ENCODE data around the gene CDH23.
A peak's percentile ranks its signal among the peaks of the same experiment; 100 is the strongest.

Gene CDH23

DNA sequence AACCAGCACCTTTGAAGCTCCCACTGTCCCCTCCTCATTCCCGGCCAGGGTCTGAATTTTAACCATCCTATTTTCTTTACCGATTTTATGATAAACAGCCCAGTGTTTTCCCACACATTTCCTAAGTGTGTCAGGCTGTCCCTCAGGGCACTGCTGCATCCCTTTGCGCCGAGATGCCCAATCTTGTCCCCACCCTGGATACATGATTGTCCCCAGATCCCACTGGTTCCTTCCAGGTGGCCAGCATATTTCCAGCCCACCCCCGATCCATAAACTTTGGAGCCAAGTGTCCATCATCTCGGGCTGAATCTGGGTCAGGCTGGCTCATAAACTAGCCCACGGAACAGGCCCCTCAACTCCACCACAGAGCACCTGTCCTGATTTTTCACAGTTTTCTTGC lies 137.2 kb downstream of the CDH23 start:
- in situ Hi-C loops (cut with HindIII; ENCODE audit: low pct_ligation_motif_present, low pct_unique_long_range_greater_than_20kb, low sequenced_read_pairs): no loop called here
- no peak for DNase-seq

DNA sequence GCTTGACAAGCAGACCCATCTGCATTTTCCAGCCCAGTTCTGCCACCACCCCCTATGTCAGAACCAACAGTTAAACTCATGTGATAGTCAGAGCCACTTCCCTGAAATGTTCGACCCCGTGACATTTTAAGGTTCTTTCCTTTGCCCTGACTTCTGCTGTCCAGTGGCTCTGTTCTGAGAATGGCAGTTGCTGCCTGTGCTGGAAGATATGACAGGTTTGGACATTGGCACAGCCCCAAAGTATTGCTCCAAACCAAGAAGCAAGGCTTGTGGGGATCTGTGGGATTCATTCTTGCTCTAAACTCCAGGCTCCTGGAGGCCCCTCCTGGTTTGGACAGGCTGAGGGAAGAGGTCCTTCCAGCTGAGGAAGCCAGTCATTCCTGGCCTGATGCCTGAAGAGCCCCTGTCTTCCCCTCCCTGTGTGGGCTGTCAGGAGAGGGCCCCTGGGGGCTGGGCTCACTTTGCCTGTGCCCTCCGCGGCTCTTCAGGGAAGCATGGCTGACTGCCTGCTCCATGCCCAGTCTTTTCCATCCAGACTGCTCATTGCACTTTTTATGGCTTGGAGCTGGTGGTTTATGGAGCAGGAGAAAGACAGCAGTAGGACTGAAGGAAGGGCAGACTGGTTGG lies 138.0 kb downstream of the CDH23 start:
- DNase-seq: no peak
- in situ Hi-C loops (cut with HindIII; ENCODE audit: low pct_ligation_motif_present, low pct_unique_long_range_greater_than_20kb, low sequenced_read_pairs): no loop called here

DNA sequence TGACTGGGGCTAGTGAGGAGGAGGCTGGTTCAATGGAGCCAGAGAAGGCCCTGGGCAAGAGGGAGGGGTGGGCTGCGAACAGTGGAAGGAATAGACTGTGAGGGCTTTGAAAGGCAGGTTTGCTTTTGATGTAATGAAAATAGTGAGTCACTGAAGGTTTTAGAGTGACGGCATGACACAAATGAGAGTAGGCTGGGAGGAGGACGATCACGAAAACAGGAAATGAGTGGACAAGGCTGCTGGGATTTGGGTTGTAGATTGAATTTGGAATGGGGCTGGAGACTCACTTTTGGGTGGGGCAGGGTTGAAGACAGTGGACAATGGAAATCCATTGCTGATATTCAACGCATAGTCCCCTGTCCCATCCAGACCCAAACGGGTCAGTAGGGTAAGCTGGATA lies 139.6 kb downstream of the CDH23 start:
- DNase-seq: no peak
- in situ Hi-C loops (cut with HindIII; ENCODE audit: low pct_ligation_motif_present, low pct_unique_long_range_greater_than_20kb, low sequenced_read_pairs): no loop called here

DNA sequence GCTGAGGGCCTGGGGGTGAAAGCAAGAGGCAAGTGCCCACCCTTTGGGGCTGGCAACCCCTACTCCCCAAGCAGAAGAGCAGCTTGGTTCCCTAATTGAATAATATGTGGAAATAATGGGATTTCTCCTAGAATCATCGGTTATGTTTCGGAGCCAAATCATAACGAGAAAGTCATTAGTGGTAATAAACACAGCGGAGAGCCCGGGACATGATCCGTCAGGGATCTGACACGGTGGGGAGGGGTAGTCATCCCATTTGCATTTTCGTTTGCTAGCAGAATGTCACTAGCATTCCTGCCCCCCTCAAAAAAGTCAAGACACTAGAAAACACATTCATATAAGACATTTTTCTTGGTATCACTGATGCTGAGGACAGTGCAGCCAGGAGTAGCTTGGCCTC lies 140.4 kb downstream of the CDH23 start:
- in situ Hi-C loops (cut with HindIII; ENCODE audit: low pct_ligation_motif_present, low pct_unique_long_range_greater_than_20kb, low sequenced_read_pairs): no loop called here
- DNase-seq: no peak

DNA sequence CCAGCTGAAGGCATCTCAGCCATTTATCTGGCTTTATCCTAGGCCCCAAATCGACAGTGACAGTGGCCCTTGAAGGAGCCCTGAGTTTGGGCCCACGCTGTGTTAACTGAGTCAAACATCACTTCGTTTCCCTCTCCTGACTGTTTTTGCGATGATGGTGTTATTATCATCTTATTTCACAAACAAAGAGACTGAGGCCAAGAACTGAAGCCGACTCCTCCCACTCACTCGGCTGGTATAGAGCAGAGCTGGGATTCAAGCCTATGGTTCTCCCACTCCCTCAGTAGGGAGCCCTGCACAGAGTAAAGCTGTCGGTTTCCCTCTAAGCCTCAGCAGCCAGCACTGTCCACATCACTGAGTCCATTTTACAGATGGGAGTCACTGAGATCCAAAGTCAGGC lies 141.0 kb downstream of the CDH23 start:
- DNase-seq: no peak
- in situ Hi-C loops (cut with HindIII; ENCODE audit: low pct_ligation_motif_present, low pct_unique_long_range_greater_than_20kb, low sequenced_read_pairs): no loop called here

DNA sequence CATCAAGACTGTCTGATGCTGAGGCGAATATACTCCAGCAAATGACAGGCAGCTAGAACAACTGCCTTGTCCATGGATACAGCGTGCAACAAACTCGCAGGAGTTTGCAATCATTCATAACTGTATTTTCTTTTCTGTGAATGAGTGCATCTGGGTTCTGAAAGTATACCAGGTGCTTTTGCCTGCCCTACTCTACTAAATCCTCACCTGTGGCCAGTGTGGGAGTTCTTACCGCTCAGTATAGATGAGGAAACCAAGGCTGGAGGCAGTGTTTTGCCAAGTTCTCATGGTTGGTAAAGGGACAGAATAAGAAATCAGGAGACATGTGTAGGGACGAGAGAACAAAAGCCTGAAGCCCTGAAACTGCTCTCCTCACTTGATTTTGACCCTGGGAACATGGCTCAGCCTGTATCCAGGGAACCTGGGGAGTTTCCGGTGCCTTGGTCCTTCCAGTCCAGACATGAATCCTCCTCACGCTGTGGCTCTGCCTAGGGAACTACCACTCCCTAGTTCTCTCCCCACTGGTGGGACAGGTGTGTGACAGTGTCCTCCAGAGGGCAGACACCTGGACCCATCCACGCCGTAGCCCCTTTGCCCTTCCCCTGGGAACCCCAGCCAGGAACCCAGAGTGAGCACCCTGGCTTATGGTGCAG lies 142.0 kb downstream of the CDH23 start:
- in situ Hi-C loops (cut with HindIII; ENCODE audit: low pct_ligation_motif_present, low pct_unique_long_range_greater_than_20kb, low sequenced_read_pairs): no loop called here
- DNase-seq: no peak

DNA sequence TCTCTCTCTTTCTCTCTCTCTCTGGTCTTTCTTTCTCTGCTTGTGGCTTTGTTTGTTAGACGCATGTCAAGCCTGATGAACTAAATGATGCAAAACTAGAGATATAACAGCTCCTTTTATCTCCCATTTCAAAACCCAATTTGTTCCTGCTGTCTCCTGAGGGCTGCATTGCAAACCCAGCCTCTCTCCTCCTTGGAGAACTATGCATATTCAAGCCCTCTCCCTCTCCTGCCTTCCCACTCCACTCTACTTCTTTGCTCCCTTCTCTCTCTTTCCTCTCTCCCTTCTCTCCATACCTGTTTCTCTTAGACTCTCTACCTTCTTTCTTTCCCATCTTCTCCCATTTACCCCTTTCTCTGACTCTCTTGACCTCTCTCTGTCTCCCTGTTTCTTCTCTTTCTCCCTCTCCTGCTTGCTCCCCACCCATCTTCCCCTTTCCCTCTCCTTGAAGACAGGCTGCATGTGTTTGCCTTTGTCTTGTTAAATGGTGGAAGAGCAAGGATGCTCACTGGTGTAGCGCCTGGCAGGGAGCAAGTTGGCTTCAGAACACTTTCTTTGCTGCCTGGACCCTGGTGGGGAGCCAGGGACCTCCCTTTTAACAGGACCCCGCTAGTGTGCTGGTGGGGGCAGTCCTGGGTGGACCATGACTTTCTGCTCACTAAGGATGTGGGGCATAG lies 142.9 kb downstream of the CDH23 start:
- in situ Hi-C loops (cut with HindIII; ENCODE audit: low pct_ligation_motif_present, low pct_unique_long_range_greater_than_20kb, low sequenced_read_pairs): no loop called here
- no peak for DNase-seq

DNA sequence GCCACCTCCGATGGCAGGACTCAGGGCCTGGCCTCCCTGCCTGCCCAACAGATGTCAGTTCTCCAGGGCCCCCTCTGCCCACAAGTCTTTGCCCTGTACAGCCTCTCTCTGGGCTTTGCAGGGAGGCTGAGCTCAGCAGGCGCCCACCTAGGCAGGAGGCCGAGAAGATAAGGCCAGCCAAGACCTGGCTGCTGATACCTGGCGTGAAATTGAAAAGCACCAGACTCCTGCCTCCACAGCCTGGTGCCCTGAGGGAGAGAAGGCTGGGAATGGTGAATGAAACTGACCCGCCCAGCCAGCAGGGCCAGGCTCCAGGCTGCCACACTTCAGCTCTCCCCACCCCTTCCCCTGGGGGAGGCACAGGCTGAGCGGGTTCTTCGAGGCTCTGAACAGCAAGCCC lies 145.8 kb downstream of the CDH23 start:
- in situ Hi-C loops (cut with HindIII; ENCODE audit: low pct_ligation_motif_present, low pct_unique_long_range_greater_than_20kb, low sequenced_read_pairs): no loop called here

DNA sequence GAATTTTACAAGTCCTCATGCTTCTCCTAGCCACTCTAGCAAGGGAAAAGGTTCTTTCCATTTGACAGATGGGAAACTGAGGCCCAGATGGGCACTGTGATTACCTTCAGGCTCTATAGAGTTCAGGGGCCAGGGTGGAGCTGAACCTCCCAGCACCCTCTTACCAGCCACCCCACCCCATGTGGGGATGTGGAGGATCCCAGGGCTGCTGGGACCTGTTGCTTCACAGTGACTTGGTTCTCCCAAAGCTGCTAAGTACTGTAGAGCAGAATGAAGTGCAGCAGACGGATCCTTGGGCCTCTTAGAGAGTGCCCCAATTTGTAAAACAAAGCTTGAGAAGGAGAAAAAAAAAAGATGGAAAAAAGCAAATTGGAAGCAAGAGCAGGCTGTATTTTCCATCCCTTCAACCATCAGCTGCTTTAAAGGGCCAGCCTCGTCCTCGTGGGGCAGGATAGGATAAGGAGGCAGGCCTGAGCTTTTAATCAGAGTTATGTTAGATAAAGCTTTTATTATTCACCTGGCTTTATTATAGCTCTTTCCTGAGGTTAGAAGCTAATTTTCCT lies 147.0 kb downstream of the CDH23 start:
- DNase-seq: no peak
- in situ Hi-C loops (cut with HindIII; ENCODE audit: low pct_ligation_motif_present, low pct_unique_long_range_greater_than_20kb, low sequenced_read_pairs): no loop called here

More for the DNA sequence above, 145.8 kb downstream of the CDH23 start:
- DNase-seq: no peak

DNA sequence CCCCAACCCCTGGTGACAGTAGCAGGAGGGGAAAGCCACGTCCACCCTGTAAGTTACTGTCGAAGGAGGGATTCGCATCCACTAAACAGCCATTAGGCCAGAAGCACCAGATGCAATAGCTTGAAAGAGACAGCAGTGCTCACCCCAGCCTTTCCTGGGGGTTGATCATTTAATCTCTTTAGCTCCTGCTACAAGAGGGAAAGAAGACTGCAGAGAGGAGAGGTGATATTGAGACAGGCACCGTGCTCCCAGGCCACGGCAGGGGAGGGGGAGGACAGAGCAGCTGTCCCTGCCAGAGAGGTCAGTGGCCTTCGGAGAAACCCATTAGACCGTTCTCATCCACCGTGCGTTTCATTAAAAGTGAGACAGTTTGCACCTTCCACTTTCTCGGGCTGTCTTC lies 148.3 kb downstream of the CDH23 start:
- in situ Hi-C loops (cut with HindIII; ENCODE audit: low pct_ligation_motif_present, low pct_unique_long_range_greater_than_20kb, low sequenced_read_pairs): no loop called here
- no peak for DNase-seq

DNA sequence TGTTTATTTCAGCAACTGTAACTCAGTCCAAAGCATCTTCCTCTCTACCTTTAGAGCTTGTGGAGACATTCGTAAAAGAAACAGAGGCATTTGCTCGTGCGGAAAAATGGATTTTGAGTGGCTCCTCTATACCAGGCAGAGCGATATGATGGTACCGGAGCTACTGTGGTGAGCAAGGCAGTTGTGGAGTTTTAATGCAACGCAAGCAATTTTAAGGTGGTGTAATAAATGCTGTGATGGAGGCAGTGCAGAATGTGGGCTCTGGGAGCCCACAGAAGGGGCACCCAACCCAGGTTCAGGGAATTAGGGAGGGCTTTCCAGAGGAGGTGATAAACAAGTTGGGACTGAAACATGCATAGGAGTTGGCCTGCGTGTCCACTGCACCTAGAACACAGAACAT lies 149.5 kb downstream of the CDH23 start:
- no peak for DNase-seq
- in situ Hi-C loops (cut with HindIII; ENCODE audit: low pct_ligation_motif_present, low pct_unique_long_range_greater_than_20kb, low sequenced_read_pairs): no loop called here

DNA sequence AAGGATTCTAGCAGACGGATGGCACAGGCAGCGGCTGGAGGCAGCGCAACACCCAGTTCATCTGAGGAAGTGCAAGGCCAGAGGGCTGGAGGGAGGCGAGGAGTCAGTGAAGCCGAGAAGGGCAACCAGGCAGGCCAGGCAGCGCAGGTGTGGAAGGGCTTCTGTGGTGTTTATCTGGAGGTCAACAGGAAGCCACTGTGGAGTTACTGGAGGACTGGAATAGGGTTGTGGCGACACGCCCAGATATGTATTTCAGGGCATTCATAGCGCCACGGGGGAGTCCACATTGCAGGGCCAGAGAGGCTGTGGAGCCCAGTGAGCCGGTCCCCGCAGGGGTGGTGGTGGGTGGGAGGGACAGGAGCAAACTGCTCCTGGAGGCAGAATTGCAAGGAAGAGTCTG lies 150.6 kb downstream of the CDH23 start:
- in situ Hi-C loops (cut with HindIII; ENCODE audit: low pct_ligation_motif_present, low pct_unique_long_range_greater_than_20kb, low sequenced_read_pairs): no loop called here

DNA sequence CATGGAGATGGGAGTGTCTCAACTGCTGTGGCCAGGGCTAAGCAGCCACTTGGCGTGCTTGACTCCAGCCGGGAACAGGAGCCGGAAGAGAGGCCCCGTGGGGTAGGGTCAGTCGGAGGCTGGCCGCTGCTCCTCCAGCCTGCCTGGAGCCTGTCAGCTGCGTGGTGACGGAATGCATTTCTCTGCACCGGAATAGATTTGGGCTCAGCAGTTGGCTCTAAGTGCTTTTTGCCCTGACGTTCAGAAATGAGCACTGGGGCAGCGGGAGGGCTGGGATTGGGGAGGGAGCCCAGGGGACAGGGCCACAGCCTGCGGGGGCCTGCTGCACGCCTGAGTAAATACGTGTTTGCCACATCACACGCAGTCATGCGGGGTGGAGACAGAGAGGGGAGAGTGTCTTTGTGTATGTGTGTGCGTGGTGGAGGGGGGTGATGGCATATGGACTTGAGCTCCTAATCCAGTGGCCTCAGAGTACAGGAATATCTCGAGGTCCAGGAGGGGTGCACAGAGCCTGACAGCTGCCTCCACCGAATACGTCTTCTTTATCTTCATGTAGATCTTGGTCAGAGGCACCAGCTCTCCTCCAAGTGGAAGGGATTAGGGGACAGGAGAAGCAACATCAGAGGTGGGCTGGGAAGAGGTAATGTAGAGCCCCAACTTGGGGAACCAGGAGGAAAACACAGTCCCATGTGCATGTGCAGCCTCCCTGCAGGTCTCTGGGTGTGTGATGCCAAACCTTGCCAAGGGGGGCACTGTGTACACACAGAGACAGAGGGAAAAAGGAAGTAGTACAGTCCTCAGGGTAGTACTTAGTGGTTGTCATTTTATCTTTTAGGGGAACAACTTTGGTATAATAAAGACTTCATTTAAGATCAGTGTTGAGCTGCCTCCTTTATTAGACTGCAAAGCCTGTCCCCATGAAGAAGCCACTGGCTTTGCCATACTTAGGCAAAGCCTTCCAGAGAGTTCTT lies 151.4 kb downstream of the CDH23 start:
- in situ Hi-C loops (cut with HindIII; ENCODE audit: low pct_ligation_motif_present, low pct_unique_long_range_greater_than_20kb, low sequenced_read_pairs): no loop called here
- peak; percentile 23 for DNase-seq

More for the DNA sequence above, 150.6 kb downstream of the CDH23 start:
- no peak for DNase-seq

DNA sequence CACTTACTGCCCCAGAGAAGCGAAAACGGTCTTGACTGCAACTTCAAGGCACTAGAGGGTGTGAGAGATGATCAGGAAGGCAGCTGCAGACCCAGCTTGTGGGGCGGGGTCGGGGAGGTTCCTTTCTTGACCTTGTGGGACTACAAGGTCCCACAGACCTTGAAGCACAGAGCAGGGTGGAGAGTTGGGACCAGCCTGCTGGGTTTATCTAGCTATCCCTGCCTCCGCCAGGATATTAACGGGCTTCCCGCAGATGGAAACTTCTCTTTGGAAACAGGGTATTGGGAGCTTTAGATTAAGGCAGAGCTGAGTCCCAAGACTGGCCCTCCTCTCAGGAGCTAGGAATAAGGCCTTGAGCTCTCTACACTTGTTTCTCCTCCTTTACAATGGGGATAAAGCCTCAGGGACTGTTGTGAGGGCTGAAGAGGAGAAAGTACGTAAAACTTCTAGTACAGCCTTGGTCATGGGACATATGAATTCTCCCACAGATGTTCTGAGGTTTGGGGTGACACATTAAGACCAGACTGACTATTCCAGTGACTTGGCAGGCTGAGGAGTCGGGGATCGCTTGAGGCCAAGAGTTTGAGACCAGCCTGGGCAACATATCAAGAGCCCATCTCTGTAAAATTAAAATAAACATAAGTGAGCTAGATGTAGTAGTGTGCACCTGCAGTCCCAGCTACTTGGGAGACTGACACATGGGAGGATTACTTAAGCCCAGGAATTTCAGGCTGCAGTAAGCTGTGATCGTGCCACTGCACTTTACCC lies 153.2 kb downstream of the CDH23 start:
- in situ Hi-C loops (cut with HindIII; ENCODE audit: low pct_ligation_motif_present, low pct_unique_long_range_greater_than_20kb, low sequenced_read_pairs): no loop called here
- DNase-seq: no peak

DNA sequence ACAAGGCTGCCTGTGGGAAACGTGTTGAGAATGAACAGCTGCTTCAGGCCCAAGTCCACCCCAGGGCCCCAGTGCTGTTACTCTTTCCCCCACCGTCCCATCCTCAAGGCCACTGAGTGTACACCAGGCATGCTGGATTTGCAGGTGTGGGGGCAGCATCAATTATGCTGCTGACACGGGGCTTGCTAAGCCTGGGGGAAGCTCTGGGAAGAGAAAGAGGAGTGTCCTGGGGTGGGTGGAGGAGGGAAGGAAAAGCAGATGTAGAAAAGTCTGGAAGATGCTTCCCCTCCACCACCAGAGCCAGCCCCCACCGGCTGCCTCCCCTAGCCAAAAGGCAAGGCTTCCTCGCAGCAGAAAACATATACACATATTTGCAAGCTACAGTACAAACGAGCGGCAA lies 153.9 kb downstream of the CDH23 start:
- in situ Hi-C loops (cut with HindIII; ENCODE audit: low pct_ligation_motif_present, low pct_unique_long_range_greater_than_20kb, low sequenced_read_pairs): no loop called here
- no peak for DNase-seq

DNA sequence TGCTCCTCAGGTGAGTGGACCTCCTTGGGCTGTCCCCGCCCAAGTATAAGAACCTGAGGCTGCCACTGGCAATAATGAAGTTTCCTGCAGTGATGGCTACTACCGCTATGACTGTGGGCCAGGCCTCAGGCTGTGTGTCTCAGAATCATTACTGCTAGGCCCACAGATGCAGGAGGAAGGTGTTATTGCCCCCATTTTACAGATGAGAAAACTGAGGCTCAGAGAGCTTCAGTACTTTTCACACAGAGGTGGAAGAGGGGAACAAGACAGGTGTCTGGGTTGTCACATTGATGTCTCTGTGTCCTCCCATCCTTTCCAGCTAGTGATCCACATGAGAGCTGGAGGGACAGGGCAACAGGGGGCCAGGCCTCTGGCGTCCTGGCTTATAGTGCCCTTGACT lies 155.2 kb downstream of the CDH23 start:
- no peak for DNase-seq
- in situ Hi-C loops (cut with HindIII; ENCODE audit: low pct_ligation_motif_present, low pct_unique_long_range_greater_than_20kb, low sequenced_read_pairs): no loop called here

DNA sequence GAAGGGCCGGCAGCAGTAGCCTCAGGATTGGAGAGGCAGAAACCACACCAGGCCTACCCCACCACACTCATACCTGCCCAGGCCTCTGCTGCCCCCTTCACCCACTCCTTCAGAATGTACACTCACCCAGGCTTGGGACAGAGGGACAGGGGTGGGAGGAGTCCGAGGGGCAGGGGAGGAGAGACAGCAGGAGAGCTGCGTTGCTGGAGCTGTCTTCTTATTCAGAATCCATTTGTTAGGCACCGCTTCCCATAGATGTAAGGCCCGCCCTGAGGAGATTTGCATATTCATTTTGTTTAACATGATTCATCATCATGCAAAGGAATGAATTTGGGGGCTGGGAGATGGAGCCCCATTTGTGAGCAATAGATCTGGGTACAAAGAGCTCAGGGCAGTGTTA lies 156.7 kb downstream of the CDH23 start:
- no peak for DNase-seq
- in situ Hi-C loops (cut with HindIII; ENCODE audit: low pct_ligation_motif_present, low pct_unique_long_range_greater_than_20kb, low sequenced_read_pairs): no loop called here

DNA sequence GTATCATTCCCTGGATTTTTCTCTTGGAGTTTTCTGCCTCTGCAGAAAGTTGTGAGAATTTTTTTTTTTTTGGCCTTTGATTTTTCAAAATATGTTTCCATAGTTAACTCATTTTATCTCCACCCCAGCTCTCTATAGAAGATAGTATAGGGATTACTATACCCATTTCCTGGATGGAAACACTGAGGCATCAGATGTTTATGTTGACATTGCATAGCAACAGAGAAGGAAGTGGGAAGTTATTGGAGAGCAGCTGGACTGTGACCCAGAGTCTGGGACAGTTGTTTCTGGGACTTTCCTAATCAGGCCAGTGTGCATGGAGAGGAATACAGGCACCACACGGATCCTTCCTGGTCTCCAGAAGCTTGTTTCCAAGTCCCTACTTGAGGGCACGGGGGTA lies 158.0 kb downstream of the CDH23 start:
- no peak for DNase-seq

More for the DNA sequence above, 158.0 kb downstream of the CDH23 start:
- in situ Hi-C loops (cut with HindIII; ENCODE audit: low pct_ligation_motif_present, low pct_unique_long_range_greater_than_20kb, low sequenced_read_pairs): no loop called here

Data from ACHN (cell line).